GM21526 (cell line): ENCODE data around the gene HPS5.

Source experiments
- ATAC-seq: cut with Tn5 transposase; IDR thresholded peaks from one replicate; pipeline ENCODE4 v1.9.1; 2021; ENCODE audit warnings: moderate library complexity; ENCODE audit not compliant: unreplicated experiment, low FRiP score

HPS5 gene

GRCh38 chr11:18322818-18323570, 1.1 kb upstream of the HPS5 start:
- ATAC-seq = no peak

- ATAC-seq = peak; percentile 16
Observed at GRCh38 chr11:18321578-18321968, 367 bp downstream of the HPS5 start.

GRCh38 chr11:18320617-18321016, 1.3 kb downstream of the HPS5 start:
- ATAC-seq = no peak

GRCh38 chr11:18319914-18320313, 2.0 kb downstream of the HPS5 start:
- ATAC-seq = no peak

GRCh38 chr11:18317551-18317950, 4.4 kb downstream of the HPS5 start:
- no peak for ATAC-seq

- no peak for ATAC-seq
Observed at GRCh38 chr11:18315893-18316292, 6.0 kb downstream of the HPS5 start.

GRCh38 chr11:18314784-18315523, 7.0 kb downstream of the HPS5 start:
- ATAC-seq = no peak

GRCh38 chr11:18313965-18314763, 7.8 kb downstream of the HPS5 start:
- no peak for ATAC-seq

GRCh38 chr11:18312663-18313420, 9.1 kb downstream of the HPS5 start:
- ATAC-seq = no peak

- no peak for ATAC-seq
Observed at GRCh38 chr11:18312012-18312411, 9.9 kb downstream of the HPS5 start.

- no peak for ATAC-seq
Observed at GRCh38 chr11:18310800-18311340, 11.1 kb downstream of the HPS5 start.

GRCh38 chr11:18309691-18310090, 12.2 kb downstream of the HPS5 start:
- no peak for ATAC-seq

- ATAC-seq = no peak
Observed at GRCh38 chr11:18308242-18308641, 13.7 kb downstream of the HPS5 start.

GRCh38 chr11:18307461-18308139, 14.3 kb downstream of the HPS5 start:
- no peak for ATAC-seq

GRCh38 chr11:18304745-18305144, 17.2 kb downstream of the HPS5 start:
- ATAC-seq = no peak

- ATAC-seq = no peak
Observed at GRCh38 chr11:18299721-18300120, 22.2 kb downstream of the HPS5 start.

GRCh38 chr11:18295316-18295715, 26.6 kb downstream of the HPS5 start:
- no peak for ATAC-seq

- ATAC-seq = no peak
Observed at GRCh38 chr11:18294862-18295261, 27.1 kb downstream of the HPS5 start.

- no peak for ATAC-seq
Observed at GRCh38 chr11:18288911-18289310, 33.0 kb downstream of the HPS5 start.

- ATAC-seq = no peak
Observed at GRCh38 chr11:18285841-18286240, 36.1 kb downstream of the HPS5 start.
